HG02970 (cell line): ENCODE measurements around the gene PRAMEF4.
"Not testable (repeated sequence)": the region's sequence is repeated elsewhere in the genome, so short reads cannot be mapped to it uniquely, and the experiment has no call there.

Source experiments
- ATAC-seq: cut with Tn5 transposase; IDR thresholded peaks from one replicate; pipeline ENCODE4 v1.9.1; 2021; ENCODE audit warnings: mild to moderate bottlenecking, moderate library complexity, moderate number of reproducible peaks; ENCODE audit not compliant: unreplicated experiment, low FRiP score

Gene PRAMEF4

GRCh38 chr1:12886101-12886500 is at the start of gene PRAMEF4:
PRAMEF4 (minus strand) TSS chr1:12886201; CDS start chr1:12883394, 2,807 bp downstream.
- ATAC-seq = not testable (repeated sequence)

GRCh38 chr1:12924368-12924767 is 38.4 kb upstream of the PRAMEF4 start:
- ATAC-seq = not testable (repeated sequence)

GRCh38 chr1:12921749-12922148 is 35.7 kb upstream of the PRAMEF4 start:
- ATAC-seq = not testable (repeated sequence)

- ATAC-seq = not testable (repeated sequence)
These were observed 30.3 kb upstream of the PRAMEF4 start, which contains the start of gene PRAMEF7 for GRCh38 chr1:12916310-12916709. PRAMEF7 (plus strand) TSS chr1:12916610; CDS start chr1:12917693, 1,083 bp downstream.

GRCh38 chr1:12903793-12904572 is 18.0 kb upstream of the PRAMEF4 start:
- not testable (repeated sequence) for ATAC-seq

GRCh38 chr1:12899186-12899585 is 13.2 kb upstream of the PRAMEF4 start:
- not testable (repeated sequence) for ATAC-seq

- not testable (repeated sequence) for ATAC-seq
These were observed 12.2 kb upstream of the PRAMEF4 start, which contains the start of gene PRAMEF10 for GRCh38 chr1:12898170-12898569. PRAMEF10 (minus strand) TSS chr1:12898270; CDS start chr1:12895847, 2,423 bp downstream.

GRCh38 chr1:12878453-12878852 is 7.5 kb downstream of the PRAMEF4 start:
- ATAC-seq = not testable (repeated sequence)

GRCh38 chr1:12863131-12863880 is 22.7 kb downstream of the PRAMEF4 start:
- ATAC-seq = not testable (repeated sequence)

- ATAC-seq = not testable (repeated sequence)
These were observed 29.2 kb downstream of the PRAMEF4 start, which contains the start of gene PRAMEF2 for GRCh38 chr1:12856786-12857185. PRAMEF2 (plus strand) TSS chr1:12857086; CDS start chr1:12859010, 1,924 bp downstream.

- ATAC-seq = no peak
These were observed 34.2 kb downstream of the PRAMEF4 start for GRCh38 chr1:12851779-12852178.

- ATAC-seq = not testable (repeated sequence)
These were observed 37.4 kb downstream of the PRAMEF4 start, which contains the start of gene HNRNPCL1 for GRCh38 chr1:12848620-12849019. HNRNPCL1 (minus strand) TSS chr1:12848720; CDS start chr1:12848289, 431 bp downstream.

- ATAC-seq = not testable (repeated sequence)
These were observed 52.8 kb downstream of the PRAMEF4 start for GRCh38 chr1:12833251-12833650.

GRCh38 chr1:12831310-12831709 is 54.7 kb downstream of the PRAMEF4 start, which contains the start of gene PRAMEF11:
PRAMEF11 (minus strand) TSS chr1:12831410; CDS start chr1:12828789, 2,621 bp downstream.
- ATAC-seq = not testable (repeated sequence)
